Subcutaneous adipose tissue (tissue), 4 donors: ENCODE results near the gene GPR17. TPM values are rescaled to one million over a fixed set of nuclear protein-coding genes. Genes with fewer than 3 reads are reported as not detected.

Experiments
- CTCF ChIP-seq: fragments of 450-650 bp; IDR thresholded peaks from one replicate; pipeline ENCODE4 v1.5.1; 2016; ENCODE audit warnings: low read depth, mild to moderate bottlenecking, control low read depth, antibody characterized with exemption, moderate library complexity
- total RNA-seq, 4 donors: library from RNA; depleted of rRNA; stranded (reverse); fragments of >200 nt; gene quantifications; one replicate each; pipeline ENCODE4 v1.1.0, GENCODE V29; 2016

GPR17 gene
- total RNA-seq, 4 donors from 2014 or later: not detected

- TF ChIP-seq CTCF: no peak
These were observed 9.4 kb upstream of the GPR17 start for GRCh38 chr2:127636248-127637235.

GRCh38 chr2:127637236-127637630, 8.7 kb upstream of the GPR17 start:
- no peak for TF ChIP-seq CTCF

GRCh38 chr2:127637725-127638252, 8.2 kb upstream of the GPR17 start:
- no peak for TF ChIP-seq CTCF

GRCh38 chr2:127638361-127639110, 7.4 kb upstream of the GPR17 start:
- TF ChIP-seq CTCF: no peak

- no peak for TF ChIP-seq CTCF
These were observed 6.9 kb upstream of the GPR17 start for GRCh38 chr2:127639111-127639474.

- TF ChIP-seq CTCF: no peak
These were observed 5.6 kb upstream of the GPR17 start for GRCh38 chr2:127640082-127641072.
